Progenitor cell of endocrine pancreas (in vitro differentiated cells): ENCODE data around the gene SYNE3. TPM values are rescaled to one million over a fixed set of nuclear protein-coding genes. Genes with fewer than 3 reads are reported as not detected.

Experiments
- DNase-seq: peaks from one replicate; pipeline ENCODE4 v3.0.0; 2021; ENCODE audit warnings: low spot score; ENCODE audit not compliant: unreplicated experiment
- H3K27ac Mint-ChIP-seq: 2 replicates; pipeline ENCODE4 v1.8.0; 2021; ENCODE audit warnings: mild to moderate bottlenecking, moderate library complexity, mixed read lengths
- H3K27me3 Mint-ChIP-seq: 2 replicates; pipeline ENCODE4 v1.8.0; 2021; ENCODE audit warnings: mixed read lengths
- H3K36me3 Mint-ChIP-seq: 2 replicates; pipeline ENCODE4 v1.8.0; 2022; ENCODE audit warnings: mixed read lengths; ENCODE audit not compliant: insufficient read depth
- H3K4me1 Mint-ChIP-seq: 2 replicates; pipeline ENCODE4 v1.8.0; 2021; ENCODE audit warnings: low read depth, mixed read lengths
- H3K4me3 Mint-ChIP-seq: 2 replicates; pipeline ENCODE4 v1.8.0; 2021; ENCODE audit warnings: low read depth, mild to moderate bottlenecking, moderate library complexity, mixed read lengths
- H3K9me3 Mint-ChIP-seq: 2 replicates; pipeline ENCODE4 v1.8.0; 2021; ENCODE audit warnings: low read depth, mixed read lengths
- CTCF ChIP-seq: fragments of 200-600 bp; sonication (generic); IDR thresholded peaks from one replicate; pipeline ENCODE4 v1.5.0; 2021; ENCODE audit warnings: antibody characterized with exemption, mild to moderate bottlenecking; ENCODE audit not compliant: unreplicated experiment
- total RNA-seq: library from RNA; stranded (reverse); gene quantifications from 2 replicates; pipeline ENCODE4 v1.2.1, GENCODE V29; 2021

The SYNE3 gene
- total RNA-seq, 1 donor from 2014 or later = 0.31 TPM

- H3K27me3 Mint-ChIP-seq = peaks cover 10% of the 10 kb centered on the region
- no peaks in the 10 kb centered on the region for H3K9me3 Mint-ChIP-seq
- TF ChIP-seq CTCF = no peak
- H3K4me3 Mint-ChIP-seq = no peak overlapping the region
- peaks cover 7% of the 10 kb centered on the region for H3K4me1 Mint-ChIP-seq
- no peak for DNase-seq
- H3K27ac Mint-ChIP-seq = no peak overlapping the region
- H3K36me3 Mint-ChIP-seq = no peaks in the 10 kb centered on the region
Observed at GRCh38 chr14:95493503-95493902, 22.9 kb downstream of the SYNE3 start.

GRCh38 chr14:95491936-95492608, 24.4 kb downstream of the SYNE3 start:
- no peaks in the 10 kb centered on the region for H3K9me3 Mint-ChIP-seq
- H3K4me1 Mint-ChIP-seq = peaks cover 7% of the 10 kb centered on the region
- no peaks in the 10 kb centered on the region for H3K36me3 Mint-ChIP-seq
- peaks cover 13% of the 10 kb centered on the region for H3K27me3 Mint-ChIP-seq
- no peak overlapping the region for H3K4me3 Mint-ChIP-seq
- H3K27ac Mint-ChIP-seq = no peak overlapping the region
- DNase-seq = no peak
- TF ChIP-seq CTCF = no peak

- H3K36me3 Mint-ChIP-seq = no peaks in the 10 kb centered on the region
- no peak for DNase-seq
- H3K4me1 Mint-ChIP-seq = peaks cover 2% of the 10 kb centered on the region
- no peak for TF ChIP-seq CTCF
- H3K4me3 Mint-ChIP-seq = no peak overlapping the region
- H3K27me3 Mint-ChIP-seq = peaks cover 12% of the 10 kb centered on the region
- H3K9me3 Mint-ChIP-seq = no peaks in the 10 kb centered on the region
- no peak overlapping the region for H3K27ac Mint-ChIP-seq
Observed at GRCh38 chr14:95490727-95491451, 25.6 kb downstream of the SYNE3 start.

- Mint-ChIP-seq H3K36me3 (no peaks in the 10 kb centered on the region), H3K9me3 (no peaks in the 10 kb centered on the region), H3K27me3 (peaks cover 9% of the 10 kb centered on the region), H3K4me1 (peaks cover 10% of the 10 kb centered on the region), H3K4me3 (no peak overlapping the region), H3K27ac (no peak overlapping the region)
- TF ChIP-seq CTCF = no peak
- no peak for DNase-seq
Observed at GRCh38 chr14:95490138-95490509, 26.3 kb downstream of the SYNE3 start.

GRCh38 chr14:95489214-95490137, 27.0 kb downstream of the SYNE3 start:
- H3K4me3 Mint-ChIP-seq = no peak overlapping the region
- H3K36me3 Mint-ChIP-seq = no peaks in the 10 kb centered on the region
- no peaks in the 10 kb centered on the region for H3K9me3 Mint-ChIP-seq
- no peak for TF ChIP-seq CTCF
- no peak overlapping the region for H3K27ac Mint-ChIP-seq
- DNase-seq = no peak
- H3K4me1 Mint-ChIP-seq = peaks cover 16% of the 10 kb centered on the region
- H3K27me3 Mint-ChIP-seq = peaks cover 9% of the 10 kb centered on the region
